Mesothelial cell of epicardium (in vitro differentiated cells): Measurements from ENCODE around the gene UBE2G2. TPM values are rescaled to one million over a fixed set of nuclear protein-coding genes. Genes with fewer than 3 reads are reported as not detected.

ENCODE experiments used
- DNase-seq, 2 experiments: peaks; one replicate each; pipeline ENCODE4 v3.0.0; 2021; ENCODE audit warnings: low spot score in 2 of 2; ENCODE audit not compliant: unreplicated experiment in 2 of 2
- H3K27ac Mint-ChIP-seq: 2 replicates; pipeline ENCODE4 v1.8.0; 2021; ENCODE audit warnings: mixed read lengths
- H3K27me3 Mint-ChIP-seq: 2 replicates; pipeline ENCODE4 v1.8.0; 2021; ENCODE audit warnings: low read depth, mixed read lengths
- H3K36me3 Mint-ChIP-seq: 2 replicates; pipeline ENCODE4 v1.8.0; 2021; ENCODE audit warnings: mixed read lengths
- H3K4me1 Mint-ChIP-seq: 2 replicates; pipeline ENCODE4 v1.8.0; 2021; ENCODE audit warnings: mixed read lengths
- H3K4me3 Mint-ChIP-seq: 2 replicates; pipeline ENCODE4 v1.8.0; 2021; ENCODE audit warnings: mild to moderate bottlenecking, moderate library complexity, mixed read lengths
- H3K9me3 Mint-ChIP-seq: 2 replicates; pipeline ENCODE4 v1.8.0; 2021; ENCODE audit warnings: mixed read lengths
- CTCF ChIP-seq: fragments of 200-600 bp; sonication (generic); IDR thresholded peaks from one replicate; pipeline ENCODE4 v1.5.0; 2021; ENCODE audit warnings: antibody characterized with exemption; ENCODE audit not compliant: unreplicated experiment
- total RNA-seq: library from RNA; stranded (reverse); gene quantifications from 3 replicates; pipeline ENCODE4 v1.2.1, GENCODE V29; 2021

UBE2G2 gene
- total RNA-seq, 1 donor from 2014 or later: 95.4 TPM

DNA sequence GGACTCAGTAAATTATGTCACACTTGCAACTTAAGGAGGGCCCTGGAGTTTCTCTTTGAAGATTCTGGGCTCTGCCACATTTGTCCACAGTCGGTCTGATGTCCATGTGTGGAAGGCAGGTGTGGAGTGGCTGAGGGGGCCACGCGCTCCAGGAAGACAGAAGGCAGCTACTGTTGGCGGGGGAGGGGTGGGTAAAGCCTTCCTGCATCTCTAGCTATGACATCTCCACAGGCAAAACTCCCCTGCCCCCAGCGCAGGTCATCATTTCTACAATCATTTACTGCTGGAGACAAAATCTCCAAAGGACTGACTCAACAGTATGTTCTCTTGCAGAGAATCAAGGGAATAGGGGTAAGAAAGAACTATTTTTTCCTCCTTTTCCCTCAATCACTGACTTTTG lies 78.9 kb downstream of the UBE2G2 start:
- peak overlapping the region; percentile 51 for H3K4me3 Mint-ChIP-seq
- peak overlapping the region; percentile 78 for H3K27ac Mint-ChIP-seq
- no peaks in the 10 kb centered on the region for H3K36me3 Mint-ChIP-seq
- H3K4me1 Mint-ChIP-seq: peaks cover 21% of the 10 kb centered on the region
- DNase-seq: no peak
- H3K9me3 Mint-ChIP-seq: no peaks in the 10 kb centered on the region
- no peak for TF ChIP-seq CTCF
- H3K27me3 Mint-ChIP-seq: peaks cover 54% of the 10 kb centered on the region

GRCh38 chr21:44720170-44720569 lies 81.5 kb downstream of the UBE2G2 start:
- no peaks in the 10 kb centered on the region for H3K36me3 Mint-ChIP-seq
- TF ChIP-seq CTCF: no peak
- H3K27me3 Mint-ChIP-seq: peaks cover 45% of the 10 kb centered on the region
- DNase-seq: no peak
- H3K27ac Mint-ChIP-seq: no peak overlapping the region
- H3K9me3 Mint-ChIP-seq: no peaks in the 10 kb centered on the region
- peaks cover 21% of the 10 kb centered on the region for H3K4me1 Mint-ChIP-seq
- no peak overlapping the region for H3K4me3 Mint-ChIP-seq

Other genes starting within 250 kb of the UBE2G2 start
- not detected in 3 replicates for gene KRTAP10-3, start 243.0 kb downstream of the UBE2G2 start, total RNA-seq
- gene KRTAP10-4, start 228.1 kb downstream of the UBE2G2 start, total RNA-seq: not detected in 3 replicates
- gene KRTAP10-5, start 221.2 kb downstream of the UBE2G2 start, total RNA-seq: not detected in 3 replicates
- not detected in 3 replicates for gene KRTAP10-6, start 209.3 kb downstream of the UBE2G2 start, total RNA-seq
- gene KRTAP10-7, start 201.2 kb downstream of the UBE2G2 start, total RNA-seq: not detected in 3 replicates
- not detected in 3 replicates for gene KRTAP10-8, start 189.7 kb downstream of the UBE2G2 start, total RNA-seq
- not detected in 3 replicates for gene KRTAP10-9, start 174.7 kb downstream of the UBE2G2 start, total RNA-seq
- gene KRTAP10-10, start 164.5 kb downstream of the UBE2G2 start, total RNA-seq: not detected in 3 replicates
- gene KRTAP10-11, start 155.4 kb downstream of the UBE2G2 start, total RNA-seq: not detected in 3 replicates
- not detected in 3 replicates for gene KRTAP12-4, start 147.2 kb downstream of the UBE2G2 start, total RNA-seq
- gene KRTAP12-3, start 143.9 kb downstream of the UBE2G2 start, total RNA-seq: not detected in 3 replicates
- not detected in 3 replicates for gene KRTAP12-2, start 134.9 kb downstream of the UBE2G2 start, total RNA-seq
- gene KRTAP12-1, start 119.7 kb downstream of the UBE2G2 start, total RNA-seq: not detected in 3 replicates
- gene KRTAP10-12, start 104.6 kb downstream of the UBE2G2 start, total RNA-seq: not detected in 3 replicates
- 0.09 to 0.11 TPM (median 0.11 TPM) in 3 replicates for gene TSPEAR, start 90.2 kb downstream of the UBE2G2 start, total RNA-seq
- 82.2 to 84.5 TPM (median 83.9 TPM) in 3 replicates for gene SUMO3, start 16.2 kb upstream of the UBE2G2 start, total RNA-seq
- 200 to 205 TPM (median 204 TPM) in 3 replicates for gene PTTG1IP, start 71.9 kb upstream of the UBE2G2 start, total RNA-seq
- gene ITGB2, start 119.1 kb upstream of the UBE2G2 start, total RNA-seq: 0.61 to 1.4 TPM (median 0.74 TPM) in 3 replicates
- 30.6 to 32.3 TPM (median 31.8 TPM) in 3 replicates for gene SLX9, start 138.2 kb upstream of the UBE2G2 start, total RNA-seq